ENCODE measurements around the gene IFNG.

- no peak for TF ChIP-seq CTCF (IDR thresholded peaks at IDR 0.05; ENCODE audit: low read length)
- TF ChIP-seq EZH2 (IDR thresholded peaks at IDR 0.05; ENCODE audit: borderline replicate concordance, low read length): no peak
Measured at GRCh38 chr12:68139941-68140340, 19.6 kb downstream of the IFNG start.
